ENCODE data around the gene DVL2. TPM values are rescaled to one million over a fixed set of nuclear protein-coding genes. Genes with fewer than 3 reads are reported as not detected.
A peak's percentile ranks its signal among the peaks of the same experiment; 100 is the strongest.

Gene DVL2
- total RNA-seq, 1 experiment from 2014 or later, result 82.9 TPM

DNA sequence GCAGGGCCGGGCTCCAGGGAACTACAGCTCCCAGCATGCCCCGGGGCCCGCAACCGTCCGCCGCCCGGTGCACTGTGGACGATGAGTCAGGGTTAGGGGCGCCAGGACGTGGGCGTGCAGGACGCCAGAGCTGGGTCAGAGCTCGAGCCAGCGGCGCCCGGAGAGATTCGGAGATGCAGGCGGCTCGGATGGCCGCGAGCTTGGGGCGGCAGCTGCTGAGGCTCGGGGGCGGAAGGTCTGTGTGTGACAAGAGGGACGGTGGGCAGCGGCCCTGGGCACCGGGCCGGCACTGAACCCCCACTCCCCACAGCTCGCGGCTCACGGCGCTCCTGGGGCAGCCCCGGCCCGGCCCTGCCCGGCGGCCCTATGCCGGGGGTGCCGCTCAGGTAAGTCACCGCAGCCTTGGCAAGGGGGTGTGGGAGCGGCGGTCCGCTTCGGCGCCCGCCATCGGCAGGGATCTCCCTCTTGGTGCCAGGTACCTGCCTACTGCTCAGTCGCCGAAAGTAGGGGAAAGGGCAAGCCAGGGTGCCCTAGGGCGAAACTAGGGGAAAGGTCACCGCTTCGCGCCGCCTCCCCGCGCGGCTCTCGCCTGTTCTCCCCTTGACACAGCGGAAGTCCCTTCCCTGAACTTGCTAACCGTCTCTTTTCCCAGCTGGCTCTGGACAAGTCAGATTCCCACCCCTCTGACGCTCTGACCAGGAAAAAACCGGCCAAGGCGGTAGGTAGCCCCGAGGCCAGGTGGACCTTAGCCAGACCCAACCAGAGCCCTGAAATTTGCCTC, 14.3 kb downstream of the DVL2 start, which contains the start of the genes ACADVL and DLG4:
TSS of gene ACADVL (plus strand) at position 127 of the 781 bp plus-strand sequence. CDS start at position 174, 47 bp downstream.
TSS of gene DLG4 (minus strand) at position 25 of the 781 bp plus-strand sequence.
- no peak within 1 kb of the TSS for H2BK120ac ChIP-seq (ENCODE audit: low read depth, low read length, poor library complexity, severe bottlenecking)
- peak within 1 kb of the TSS; percentile 52 for H3K9ac ChIP-seq (ENCODE audit: extremely low read depth, insufficient read length, low read length)
- H3K4me2 ChIP-seq (ENCODE audit: insufficient read depth, insufficient read length, low read length), result peak within 1 kb of the TSS; percentile 84
- no peak within 1 kb of the TSS for H3K4ac ChIP-seq (ENCODE audit: low read depth, low read length)
- no peak within 1 kb of the TSS for H2AK5ac ChIP-seq (ENCODE audit: insufficient read length, low read length)
- H3K56ac ChIP-seq (ENCODE audit: insufficient read length, low read depth, low read length), result no peak within 1 kb of the TSS
- H2BK15ac ChIP-seq (ENCODE audit: low read depth, low read length), result no peak within 1 kb of the TSS
- H3K79me1 ChIP-seq (ENCODE audit: insufficient read depth, low read depth, low read length, poor library complexity, severe bottlenecking), result no peaks in the 10 kb centered on the region
- no peak within 1 kb of the TSS for H2BK12ac ChIP-seq (ENCODE audit: insufficient read length, low read depth, low read length)
- no peak within 1 kb of the TSS for H4K5ac ChIP-seq (ENCODE audit: insufficient read length, low read depth, low read length)
- Mint-ChIP-seq H3K4me1 (peaks cover 51 to 52% of the 10 kb centered on the region in 2 experiments), H3K36me3 (ENCODE audit: insufficient read depth in 1 of 3, low read depth in 3 of 3) (peaks cover 15 to 46% (median 38%) of the 10 kb centered on the region in 3 experiments; a peak in 6 of 7 replicates), H3K27me3 (ENCODE audit: low read depth) (peaks cover 1% of the 10 kb centered on the region; the same call in 1 of the 2 replicates), H3K27ac (peak within 1 kb of the TSS; percentile 57 to 98 (median 66); a peak in 6 of 7 replicates), H3K9me3 (no peaks in the 10 kb centered on the region; a peak in 1 of 5 replicates), H3K4me3 (peak within 1 kb of the TSS; percentile 95 to 97)
- H4K91ac ChIP-seq (ENCODE audit: insufficient read length, low read depth, low read length), result no peak within 1 kb of the TSS
- H3K14ac ChIP-seq (ENCODE audit: insufficient read depth, low read length), result peak within 1 kb of the TSS; percentile 46; the same call in 1 of the 2 replicates
- H3K23me2 ChIP-seq (ENCODE audit: insufficient read length, low read depth, low read length, poor library complexity, severe bottlenecking), result peaks cover 21% of the 10 kb centered on the region
- no peak within 1 kb of the TSS for H4K8ac ChIP-seq (replicated peaks; ENCODE audit: insufficient read length, low read depth, low read length)
- H3K27me3 ChIP-seq (ENCODE audit: insufficient read depth, low read length), result no peaks in the 10 kb centered on the region
- no peak within 1 kb of the TSS for H2BK5ac ChIP-seq (ENCODE audit: insufficient read length, low read length)
- no peaks in the 10 kb centered on the region; the same call in 1 of the 2 replicates for H3K4me1 ChIP-seq (ENCODE audit: insufficient read depth, low read length)
- H3K18ac ChIP-seq (ENCODE audit: insufficient read length, low read depth, low read length), result peak within 1 kb of the TSS; percentile 27
- no peak within 1 kb of the TSS for H3T11ph ChIP-seq (ENCODE audit: low read length)
- H2AFZ ChIP-seq (ENCODE audit: low read length), result no peak within 1 kb of the TSS
- no peak within 1 kb of the TSS for H2BK20ac ChIP-seq (ENCODE audit: low read depth, low read length, poor library complexity, severe bottlenecking)
- no CpG with 5 or more reads among the region's 63 CpGs for WGBS (ENCODE audit: extremely low coverage, insufficient read length, low lambda C conversion rate)
- no peak for TF ChIP-seq CTCF (conservative IDR thresholded peaks at IDR 0.05)
- H3K23ac ChIP-seq (ENCODE audit: insufficient read length, low read depth, low read length), result no peak within 1 kb of the TSS
- no peaks in the 10 kb centered on the region for H4K20me1 ChIP-seq (ENCODE audit: control insufficient read depth, insufficient read depth, insufficient read length)
- no peak within 1 kb of the TSS for H3K27ac ChIP-seq (ENCODE audit: insufficient read length, low read depth, low read length)
- H3K79me2 ChIP-seq (ENCODE audit: insufficient read depth, low read length), result no peaks in the 10 kb centered on the region
- H3K9me3 ChIP-seq (ENCODE audit: control insufficient read depth, low read depth, low read length), result no peaks in the 10 kb centered on the region
- peak; percentile 90 for DNase-seq

Measured in H9 (cell line).